ENCODE data around the gene PXDN. TPM values are rescaled to one million over a fixed set of nuclear protein-coding genes. Genes with fewer than 3 reads are reported as not detected.

PXDN gene
- total and polyA plus RNA-seq, 2 of the 13 experiments (the other 11 are each of a cell fraction or from before 2014, with no cell fraction given): not detected

GRCh38 chr2:1790473-1790872, 46.2 kb upstream of the PXDN start (continued):
- TF ChIP-seq SOX6 (IDR thresholded peaks at IDR 0.05) (no peak), SOX6 (CRISPR knock-in tag; IDR thresholded peaks at IDR 0.05) (no peak), ZNF7 (CRISPR knock-in tag; IDR thresholded peaks at IDR 0.05) (no peak), SRY (CRISPR knock-in tag; IDR thresholded peaks at IDR 0.05) (no peak), ZNF546 (CRISPR knock-in tag; conservative IDR thresholded peaks at IDR 0.05) (no peak)

- 47% methylated on average over 11 of the region's 11 CpGs for WGBS (ENCODE audit: low lambda C conversion rate)
- DNase-seq (ENCODE audit: low spot score): no peak
- no peaks in the 10 kb centered on the region for H3K9me3 ChIP-seq (ENCODE audit: low read length)
- H3K4me1 ChIP-seq (ENCODE audit: insufficient read depth, low read length): no peaks in the 10 kb centered on the region
- TF ChIP-seq KDM4B (CRISPR knock-in tag; IDR thresholded peaks at IDR 0.05) (no peak), USF2 (IDR thresholded peaks at IDR 0.05; ENCODE audit: low read depth, low read length) (no peak), USF2 (CRISPR knock-in tag; IDR thresholded peaks at IDR 0.05; ENCODE audit: borderline replicate concordance) (no peak), PHF20 (CRISPR knock-in tag; IDR thresholded peaks at IDR 0.05) (no peak), DNMT1 (CRISPR knock-in tag; IDR thresholded peaks at IDR 0.05) (no peak), ZNF550 (CRISPR knock-in tag; IDR thresholded peaks at IDR 0.05; ENCODE audit: borderline replicate concordance) (no peak)
- H3K36me3 ChIP-seq (replicated peaks in 1 of 2; ENCODE audit: control insufficient read depth in 1 of 2, insufficient read depth in 2 of 2, low read length in 2 of 2): no peaks in the 10 kb centered on the region
- no peaks in the 10 kb centered on the region for H4K20me1 ChIP-seq (ENCODE audit: insufficient read depth, low read length)
- no peak overlapping the region for H2AFZ ChIP-seq (ENCODE audit: low read length)
- in situ Hi-C loops (cut with HindIII; ENCODE audit: extremely low pct_ligation_motif_present, low pct_unique_long_range_greater_than_20kb) (no loop called here), intact Hi-C loops (cut with micrococcal nuclease; ENCODE audit: unreplicated experiment) (no loop called here)
- no peak overlapping the region for H3K9ac ChIP-seq (ENCODE audit: insufficient read depth, low read depth, low read length)
- no peak for FAIRE-seq
- H3K79me2 ChIP-seq (ENCODE audit: insufficient read depth, low read length): no peaks in the 10 kb centered on the region
- ChIA-PET CTCF (ENCODE audit: low intra/inter-chr PET ratio, low total read pairs) (no interaction called here), POLR2A (no interaction called here)
- ATAC-seq: no peak
- no peak overlapping the region for H3K4me3 ChIP-seq (replicated peaks in 1 of 3; ENCODE audit: insufficient read depth in 1 of 3, low read depth in 2 of 3, low read length in 3 of 3)
- no peak overlapping the region for H3K4me2 ChIP-seq (ENCODE audit: low read depth, low read length)
- peaks cover 2 to 76% of the 10 kb centered on the region in 2 experiments for H3K27me3 ChIP-seq (ENCODE audit: control insufficient read depth in 1 of 2, insufficient read depth in 2 of 2, low read length in 2 of 2)
- BruUV-seq (replicated peaks): no TSS peak
- H3K27ac ChIP-seq (ENCODE audit: extremely low read length, insufficient read depth, low read length): no peak overlapping the region
Observed at GRCh38 chr2:1789610-1790009, 45.3 kb upstream of the PXDN start.
